HEK293 (cell line): ENCODE data around the gene BICC1.

Source experiments
- GFI1B ChIP-seq: fragments of 450-650 bp; formaldehyde crosslinking; IDR thresholded peaks from 2 replicates; pipeline ENCODE4 v1.5.1; 2016; ENCODE audit warnings: missing biosample characterization, missing genetic modification characterization
- KLF8 ChIP-seq: fragments of 450-650 bp; formaldehyde crosslinking; IDR thresholded peaks from 2 replicates; pipeline ENCODE4 v1.5.1; 2016; ENCODE audit warnings: missing biosample characterization, missing genetic modification characterization
- ZBTB20 ChIP-seq: fragments of 450-650 bp; formaldehyde crosslinking; IDR thresholded peaks from 2 replicates; pipeline ENCODE4 v1.5.1; 2016; ENCODE audit warnings: missing biosample characterization, missing genetic modification characterization
- ZBTB26 ChIP-seq: fragments of 450-650 bp; formaldehyde crosslinking; optimal IDR thresholded peaks from 2 replicates; pipeline ENCODE3; 2016; ENCODE audit warnings: missing biosample characterization, mild to moderate bottlenecking, missing genetic modification characterization
- ZBTB48 ChIP-seq: fragments of 450-650 bp; formaldehyde crosslinking; IDR thresholded peaks from 2 replicates; pipeline ENCODE4 v1.5.1; 2016; ENCODE audit warnings: missing biosample characterization, missing genetic modification characterization
- ZFP37 ChIP-seq: fragments of 450-650 bp; formaldehyde crosslinking; IDR thresholded peaks from 2 replicates; pipeline ENCODE4 v1.5.1; 2016; ENCODE audit warnings: missing biosample characterization, missing genetic modification characterization
- ZIC2 ChIP-seq: fragments of 450-650 bp; formaldehyde crosslinking; IDR thresholded peaks from 2 replicates; pipeline ENCODE4 v1.5.1; 2016; ENCODE audit warnings: missing biosample characterization, missing genetic modification characterization
- ZNF19 ChIP-seq: fragments of 450-650 bp; formaldehyde crosslinking; IDR thresholded peaks from 2 replicates; pipeline ENCODE4; 2016; ENCODE audit warnings: missing biosample characterization, missing genetic modification characterization, low read depth
- ZNF266 ChIP-seq: fragments of 450-650 bp; formaldehyde crosslinking; IDR thresholded peaks from 2 replicates; pipeline ENCODE4 v1.5.1; 2016; ENCODE audit warnings: missing biosample characterization, missing genetic modification characterization, low read depth
- ZNF324 ChIP-seq: fragments of 450-650 bp; formaldehyde crosslinking; IDR thresholded peaks from 2 replicates; pipeline ENCODE4 v1.5.1; 2016; ENCODE audit warnings: missing biosample characterization, missing genetic modification characterization
- ZNF366 ChIP-seq: fragments of 450-650 bp; formaldehyde crosslinking; conservative IDR thresholded peaks from 2 replicates; pipeline ENCODE4 v1.5.1; 2016; ENCODE audit warnings: missing biosample characterization, missing genetic modification characterization
- ZNF394 ChIP-seq: fragments of 450-650 bp; formaldehyde crosslinking; IDR thresholded peaks from 2 replicates; pipeline ENCODE4 v1.5.1; 2016; ENCODE audit warnings: missing biosample characterization, missing genetic modification characterization, mild to moderate bottlenecking, moderate library complexity, borderline replicate concordance
- ZNF623 ChIP-seq: fragments of 450-650 bp; formaldehyde crosslinking; IDR thresholded peaks from 2 replicates; pipeline ENCODE4 v1.5.1; 2016; ENCODE audit warnings: missing biosample characterization, missing genetic modification characterization
- ZNF707 ChIP-seq: fragments of 450-650 bp; formaldehyde crosslinking; IDR thresholded peaks from 2 replicates; pipeline ENCODE4 v1.5.1; 2016; ENCODE audit warnings: missing biosample characterization, missing genetic modification characterization
- ZNF791 ChIP-seq: fragments of 450-650 bp; formaldehyde crosslinking; IDR thresholded peaks from 2 replicates; pipeline ENCODE4 v1.5.1; 2016; ENCODE audit warnings: missing biosample characterization, missing genetic modification characterization
- ZSCAN23 ChIP-seq: fragments of 450-650 bp; formaldehyde crosslinking; IDR thresholded peaks from 2 replicates; pipeline ENCODE4 v1.5.1; 2016; ENCODE audit warnings: missing biosample characterization, missing genetic modification characterization
- TF ChIP-seq, protein P1 (sequence below): fragments of 450-650 bp; formaldehyde crosslinking; IDR thresholded peaks from 2 replicates; pipeline ENCODE4 v1.5.1; 2016; ENCODE audit warnings: missing biosample characterization, missing genetic modification characterization
- TF ChIP-seq, protein P2 (sequence below): fragments of 450-650 bp; formaldehyde crosslinking; IDR thresholded peaks from 2 replicates; pipeline ENCODE4 v1.5.1; 2016; ENCODE audit warnings: missing biosample characterization, missing genetic modification characterization
- TF ChIP-seq, protein P3 (sequence below): fragments of 450-650 bp; formaldehyde crosslinking; IDR thresholded peaks from 2 replicates; pipeline ENCODE4 v1.5.1; 2016; ENCODE audit warnings: missing biosample characterization, missing genetic modification characterization
- TF ChIP-seq, protein P4 (sequence below): fragments of 450-650 bp; formaldehyde crosslinking; IDR thresholded peaks from 2 replicates; pipeline ENCODE4 v1.5.1; 2016; ENCODE audit warnings: missing biosample characterization, missing genetic modification characterization

BICC1 gene

GRCh38 chr10:58513188-58514110 is 777 bp downstream of the BICC1 start (continued):
- peak; percentile 73 for TF ChIP-seq ZBTB26 (tag by site-specific recombination)
- no peak for TF ChIP-seq ZNF19 (tag by site-specific recombination)
- TF ChIP-seq, protein P1, sequence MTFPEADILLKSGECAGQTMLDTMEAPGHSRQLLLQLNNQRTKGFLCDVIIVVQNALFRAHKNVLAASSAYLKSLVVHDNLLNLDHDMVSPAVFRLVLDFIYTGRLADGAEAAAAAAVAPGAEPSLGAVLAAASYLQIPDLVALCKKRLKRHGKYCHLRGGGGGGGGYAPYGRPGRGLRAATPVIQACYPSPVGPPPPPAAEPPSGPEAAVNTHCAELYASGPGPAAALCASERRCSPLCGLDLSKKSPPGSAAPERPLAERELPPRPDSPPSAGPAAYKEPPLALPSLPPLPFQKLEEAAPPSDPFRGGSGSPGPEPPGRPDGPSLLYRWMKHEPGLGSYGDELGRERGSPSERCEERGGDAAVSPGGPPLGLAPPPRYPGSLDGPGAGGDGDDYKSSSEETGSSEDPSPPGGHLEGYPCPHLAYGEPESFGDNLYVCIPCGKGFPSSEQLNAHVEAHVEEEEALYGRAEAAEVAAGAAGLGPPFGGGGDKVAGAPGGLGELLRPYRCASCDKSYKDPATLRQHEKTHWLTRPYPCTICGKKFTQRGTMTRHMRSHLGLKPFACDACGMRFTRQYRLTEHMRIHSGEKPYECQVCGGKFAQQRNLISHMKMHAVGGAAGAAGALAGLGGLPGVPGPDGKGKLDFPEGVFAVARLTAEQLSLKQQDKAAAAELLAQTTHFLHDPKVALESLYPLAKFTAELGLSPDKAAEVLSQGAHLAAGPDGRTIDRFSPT (tag by site-specific recombination) = 0 out of 2 replicates have a peak, but pooled peaks have one; percentile 33
- no peak for TF ChIP-seq ZNF791 (tag by site-specific recombination)
- peak; percentile 39; the same call in 1 of the 2 replicates for TF ChIP-seq ZNF366 (tag by site-specific recombination)
- TF ChIP-seq ZIC2 (tag by site-specific recombination) = peak; percentile 31
- TF ChIP-seq ZNF324 (tag by site-specific recombination) = 0 out of 2 replicates have a peak, but pooled peaks have one; percentile 18
- no peak for TF ChIP-seq ZNF266 (tag by site-specific recombination)
- peak; percentile 78 for TF ChIP-seq ZNF394
- TF ChIP-seq, protein P2, sequence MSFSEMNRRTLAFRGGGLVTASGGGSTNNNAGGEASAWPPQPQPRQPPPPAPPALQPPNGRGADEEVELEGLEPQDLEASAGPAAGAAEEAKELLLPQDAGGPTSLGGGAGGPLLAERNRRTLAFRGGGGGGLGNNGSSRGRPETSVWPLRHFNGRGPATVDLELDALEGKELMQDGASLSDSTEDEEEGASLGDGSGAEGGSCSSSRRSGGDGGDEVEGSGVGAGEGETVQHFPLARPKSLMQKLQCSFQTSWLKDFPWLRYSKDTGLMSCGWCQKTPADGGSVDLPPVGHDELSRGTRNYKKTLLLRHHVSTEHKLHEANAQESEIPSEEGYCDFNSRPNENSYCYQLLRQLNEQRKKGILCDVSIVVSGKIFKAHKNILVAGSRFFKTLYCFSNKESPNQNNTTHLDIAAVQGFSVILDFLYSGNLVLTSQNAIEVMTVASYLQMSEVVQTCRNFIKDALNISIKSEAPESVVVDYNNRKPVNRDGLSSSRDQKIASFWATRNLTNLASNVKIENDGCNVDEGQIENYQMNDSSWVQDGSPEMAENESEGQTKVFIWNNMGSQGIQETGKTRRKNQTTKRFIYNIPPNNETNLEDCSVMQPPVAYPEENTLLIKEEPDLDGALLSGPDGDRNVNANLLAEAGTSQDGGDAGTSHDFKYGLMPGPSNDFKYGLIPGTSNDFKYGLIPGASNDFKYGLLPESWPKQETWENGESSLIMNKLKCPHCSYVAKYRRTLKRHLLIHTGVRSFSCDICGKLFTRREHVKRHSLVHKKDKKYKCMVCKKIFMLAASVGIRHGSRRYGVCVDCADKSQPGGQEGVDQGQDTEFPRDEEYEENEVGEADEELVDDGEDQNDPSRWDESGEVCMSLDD = no peak
- TF ChIP-seq ZBTB48 (tag by site-specific recombination) = peak; percentile 39; the same call in 1 of the 2 replicates
- 0 out of 2 replicates have a peak, but pooled peaks have one; percentile 26 for TF ChIP-seq KLF8
- no peak for TF ChIP-seq ZNF623
- TF ChIP-seq ZBTB20 (tag by site-specific recombination) = peak; percentile 58
- no peak for TF ChIP-seq GFI1B
- TF ChIP-seq ZSCAN23 (tag by site-specific recombination) = no peak
- TF ChIP-seq ZFP37 (tag by site-specific recombination) = peak; percentile 49; the same call in 1 of the 2 replicates
- TF ChIP-seq ZNF707 = no peak
- TF ChIP-seq, protein P3, sequence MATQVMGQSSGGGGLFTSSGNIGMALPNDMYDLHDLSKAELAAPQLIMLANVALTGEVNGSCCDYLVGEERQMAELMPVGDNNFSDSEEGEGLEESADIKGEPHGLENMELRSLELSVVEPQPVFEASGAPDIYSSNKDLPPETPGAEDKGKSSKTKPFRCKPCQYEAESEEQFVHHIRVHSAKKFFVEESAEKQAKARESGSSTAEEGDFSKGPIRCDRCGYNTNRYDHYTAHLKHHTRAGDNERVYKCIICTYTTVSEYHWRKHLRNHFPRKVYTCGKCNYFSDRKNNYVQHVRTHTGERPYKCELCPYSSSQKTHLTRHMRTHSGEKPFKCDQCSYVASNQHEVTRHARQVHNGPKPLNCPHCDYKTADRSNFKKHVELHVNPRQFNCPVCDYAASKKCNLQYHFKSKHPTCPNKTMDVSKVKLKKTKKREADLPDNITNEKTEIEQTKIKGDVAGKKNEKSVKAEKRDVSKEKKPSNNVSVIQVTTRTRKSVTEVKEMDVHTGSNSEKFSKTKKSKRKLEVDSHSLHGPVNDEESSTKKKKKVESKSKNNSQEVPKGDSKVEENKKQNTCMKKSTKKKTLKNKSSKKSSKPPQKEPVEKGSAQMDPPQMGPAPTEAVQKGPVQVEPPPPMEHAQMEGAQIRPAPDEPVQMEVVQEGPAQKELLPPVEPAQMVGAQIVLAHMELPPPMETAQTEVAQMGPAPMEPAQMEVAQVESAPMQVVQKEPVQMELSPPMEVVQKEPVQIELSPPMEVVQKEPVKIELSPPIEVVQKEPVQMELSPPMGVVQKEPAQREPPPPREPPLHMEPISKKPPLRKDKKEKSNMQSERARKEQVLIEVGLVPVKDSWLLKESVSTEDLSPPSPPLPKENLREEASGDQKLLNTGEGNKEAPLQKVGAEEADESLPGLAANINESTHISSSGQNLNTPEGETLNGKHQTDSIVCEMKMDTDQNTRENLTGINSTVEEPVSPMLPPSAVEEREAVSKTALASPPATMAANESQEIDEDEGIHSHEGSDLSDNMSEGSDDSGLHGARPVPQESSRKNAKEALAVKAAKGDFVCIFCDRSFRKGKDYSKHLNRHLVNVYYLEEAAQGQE (tag by site-specific recombination) = 0 out of 2 replicates have a peak, but pooled peaks have one; percentile 20
- TF ChIP-seq, protein P4, sequence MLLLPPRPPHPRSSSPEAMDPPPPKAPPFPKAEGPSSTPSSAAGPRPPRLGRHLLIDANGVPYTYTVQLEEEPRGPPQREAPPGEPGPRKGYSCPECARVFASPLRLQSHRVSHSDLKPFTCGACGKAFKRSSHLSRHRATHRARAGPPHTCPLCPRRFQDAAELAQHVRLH = no peak
